ENCODE data around the gene LDAH.

The LDAH gene

GRCh38 chr2:20650393-20650876 is 172.5 kb downstream of the LDAH start:
- peaks cover 8% of the 10 kb centered on the region for H3K4me1 ChIP-seq (ENCODE audit: insufficient read depth, poor library complexity, severe bottlenecking)
- no peaks in the 10 kb centered on the region for H3K9me3 ChIP-seq (ENCODE audit: severe bottlenecking)
- no peak for TF ChIP-seq CTCF (IDR thresholded peaks at IDR 0.05; ENCODE audit: poor library complexity, severe bottlenecking)
- no peaks in the 10 kb centered on the region for H3K36me3 ChIP-seq (ENCODE audit: low read depth)
- H3K27ac ChIP-seq (ENCODE audit: poor library complexity, severe bottlenecking): peak overlapping the region; percentile 20
- no peaks in the 10 kb centered on the region for H3K27me3 ChIP-seq (ENCODE audit: insufficient read depth, poor library complexity, severe bottlenecking)
- ATAC-seq (ENCODE audit: low read depth): peak; percentile 22
- peak overlapping the region; percentile 69 for H3K4me3 ChIP-seq (ENCODE audit: severe bottlenecking)
- DNase-seq (ENCODE audit: low spot score): no peak

- no peak overlapping the region for H3K27ac ChIP-seq (ENCODE audit: poor library complexity, severe bottlenecking)
- DNase-seq (ENCODE audit: low spot score): no peak
- TF ChIP-seq CTCF (IDR thresholded peaks at IDR 0.05; ENCODE audit: poor library complexity, severe bottlenecking): no peak
- ATAC-seq (ENCODE audit: low read depth): no peak
- H3K27me3 ChIP-seq (ENCODE audit: insufficient read depth, poor library complexity, severe bottlenecking): no peaks in the 10 kb centered on the region
- no peaks in the 10 kb centered on the region for H3K9me3 ChIP-seq (ENCODE audit: severe bottlenecking)
- peaks cover 8% of the 10 kb centered on the region for H3K4me1 ChIP-seq (ENCODE audit: insufficient read depth, poor library complexity, severe bottlenecking)
- no peaks in the 10 kb centered on the region for H3K36me3 ChIP-seq (ENCODE audit: low read depth)
- H3K4me3 ChIP-seq (ENCODE audit: severe bottlenecking): peak overlapping the region; percentile 69
These were observed 172.9 kb downstream of the LDAH start for GRCh38 chr2:20649976-20650375.

- no peaks in the 10 kb centered on the region for H3K36me3 ChIP-seq (ENCODE audit: low read depth)
- H3K27ac ChIP-seq (ENCODE audit: poor library complexity, severe bottlenecking): no peak overlapping the region
- H3K4me3 ChIP-seq (ENCODE audit: severe bottlenecking): no peak overlapping the region
- H3K9me3 ChIP-seq (ENCODE audit: severe bottlenecking): no peaks in the 10 kb centered on the region
- DNase-seq (ENCODE audit: low spot score) (no peak), ATAC-seq (ENCODE audit: low read depth) (no peak)
- H3K4me1 ChIP-seq (ENCODE audit: insufficient read depth, poor library complexity, severe bottlenecking): peaks cover 8% of the 10 kb centered on the region
- H3K27me3 ChIP-seq (ENCODE audit: insufficient read depth, poor library complexity, severe bottlenecking): no peaks in the 10 kb centered on the region
- no peak for TF ChIP-seq CTCF (IDR thresholded peaks at IDR 0.05; ENCODE audit: poor library complexity, severe bottlenecking)
These were observed 173.3 kb downstream of the LDAH start for GRCh38 chr2:20649576-20649975.

GRCh38 chr2:20648831-20649230 is 174.1 kb downstream of the LDAH start:
- peaks cover 8% of the 10 kb centered on the region for H3K4me1 ChIP-seq (ENCODE audit: insufficient read depth, poor library complexity, severe bottlenecking)
- TF ChIP-seq CTCF (IDR thresholded peaks at IDR 0.05; ENCODE audit: poor library complexity, severe bottlenecking): no peak
- DNase-seq (ENCODE audit: low spot score): no peak

GRCh38 chr2:20648206-20648605 is 174.7 kb downstream of the LDAH start:
- H3K36me3 ChIP-seq (ENCODE audit: low read depth): no peaks in the 10 kb centered on the region
- H3K4me1 ChIP-seq (ENCODE audit: insufficient read depth, poor library complexity, severe bottlenecking): peaks cover 8% of the 10 kb centered on the region
- H3K4me3 ChIP-seq (ENCODE audit: severe bottlenecking): no peak overlapping the region
- no peak for TF ChIP-seq CTCF (IDR thresholded peaks at IDR 0.05; ENCODE audit: poor library complexity, severe bottlenecking)
- DNase-seq (ENCODE audit: low spot score): no peak
- no peaks in the 10 kb centered on the region for H3K27me3 ChIP-seq (ENCODE audit: insufficient read depth, poor library complexity, severe bottlenecking)
- no peak overlapping the region for H3K27ac ChIP-seq (ENCODE audit: poor library complexity, severe bottlenecking)
- no peaks in the 10 kb centered on the region for H3K9me3 ChIP-seq (ENCODE audit: severe bottlenecking)
- no peak for ATAC-seq (ENCODE audit: low read depth)

More at GRCh38 chr2:20648831-20649230, 174.1 kb downstream of the LDAH start:
- Histone ChIP-seq H3K4me3 (ENCODE audit: severe bottlenecking) (no peak overlapping the region), H3K9me3 (ENCODE audit: severe bottlenecking) (no peaks in the 10 kb centered on the region), H3K36me3 (ENCODE audit: low read depth) (no peaks in the 10 kb centered on the region), H3K27me3 (ENCODE audit: insufficient read depth, poor library complexity, severe bottlenecking) (no peaks in the 10 kb centered on the region), H3K27ac (ENCODE audit: poor library complexity, severe bottlenecking) (no peak overlapping the region)
- ATAC-seq (ENCODE audit: low read depth): no peak

Measured in RWPE2 (cell line).